ENCODE measurements around the gene LRBA. TPM values are rescaled to one million over a fixed set of nuclear protein-coding genes. Genes with fewer than 3 reads are reported as not detected.

The LRBA gene
- total and polyA plus RNA-seq, 9 of the 15 experiments (the other 6 are each of a cell fraction or from before 2014, with no cell fraction given) = 24.2 to 88.7 (median 59.7) TPM

DNA sequence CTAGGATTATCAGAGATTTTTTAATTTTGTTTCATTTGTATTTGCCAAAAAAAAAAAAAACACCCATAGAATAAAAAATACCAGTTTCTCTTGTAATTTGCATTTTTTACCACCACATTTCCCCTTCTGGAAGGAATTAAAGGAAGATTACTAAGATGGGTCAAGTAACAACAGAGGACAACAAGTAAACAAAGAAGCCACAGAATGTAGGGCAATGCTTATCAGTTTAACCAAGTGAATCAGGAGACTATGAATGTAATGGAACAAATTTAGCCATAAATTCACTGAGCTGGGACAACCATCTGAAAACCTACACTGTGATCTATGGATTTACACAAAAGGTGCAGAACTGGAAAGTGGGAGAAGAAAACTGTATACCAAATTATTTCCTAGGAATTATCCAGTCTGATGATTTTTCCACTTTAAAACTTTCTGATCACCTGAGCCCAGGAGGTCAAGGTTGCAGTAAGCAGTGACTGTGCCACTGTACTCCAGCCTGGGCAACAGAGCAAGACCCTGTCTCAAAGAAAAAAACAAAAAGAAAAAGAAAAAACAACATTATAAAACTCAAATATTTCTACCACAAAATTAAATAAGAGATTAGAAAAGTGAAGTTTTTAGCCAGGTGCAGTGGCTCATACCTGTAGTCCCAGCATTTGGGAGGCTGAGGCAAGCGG is 32.4 kb downstream of the LRBA start (continued):
- TF ChIP-seq, protein P1, sequence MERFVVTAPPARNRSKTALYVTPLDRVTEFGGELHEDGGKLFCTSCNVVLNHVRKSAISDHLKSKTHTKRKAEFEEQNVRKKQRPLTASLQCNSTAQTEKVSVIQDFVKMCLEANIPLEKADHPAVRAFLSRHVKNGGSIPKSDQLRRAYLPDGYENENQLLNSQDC (CRISPR knock-in tag; IDR thresholded peaks at IDR 0.05) = no peak
- TF ChIP-seq POLR2G (IDR thresholded peaks at IDR 0.05; ENCODE audit: low read depth, low read length) = no peak
- TF ChIP-seq, protein P2, sequence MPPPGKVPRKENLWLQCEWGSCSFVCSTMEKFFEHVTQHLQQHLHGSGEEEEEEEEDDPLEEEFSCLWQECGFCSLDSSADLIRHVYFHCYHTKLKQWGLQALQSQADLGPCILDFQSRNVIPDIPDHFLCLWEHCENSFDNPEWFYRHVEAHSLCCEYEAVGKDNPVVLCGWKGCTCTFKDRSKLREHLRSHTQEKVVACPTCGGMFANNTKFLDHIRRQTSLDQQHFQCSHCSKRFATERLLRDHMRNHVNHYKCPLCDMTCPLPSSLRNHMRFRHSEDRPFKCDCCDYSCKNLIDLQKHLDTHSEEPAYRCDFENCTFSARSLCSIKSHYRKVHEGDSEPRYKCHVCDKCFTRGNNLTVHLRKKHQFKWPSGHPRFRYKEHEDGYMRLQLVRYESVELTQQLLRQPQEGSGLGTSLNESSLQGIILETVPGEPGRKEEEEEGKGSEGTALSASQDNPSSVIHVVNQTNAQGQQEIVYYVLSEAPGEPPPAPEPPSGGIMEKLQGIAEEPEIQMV (tag; conservative IDR thresholded peaks at IDR 0.05; ENCODE audit: low read depth) = no peak
- no peak for TF ChIP-seq ZFX (CRISPR knock-in tag; IDR thresholded peaks at IDR 0.05)
- peak; percentile 21; the same call in 1 of the 2 replicates for TF ChIP-seq BCOR (IDR thresholded peaks at IDR 0.05)
- TF ChIP-seq, protein P3, sequence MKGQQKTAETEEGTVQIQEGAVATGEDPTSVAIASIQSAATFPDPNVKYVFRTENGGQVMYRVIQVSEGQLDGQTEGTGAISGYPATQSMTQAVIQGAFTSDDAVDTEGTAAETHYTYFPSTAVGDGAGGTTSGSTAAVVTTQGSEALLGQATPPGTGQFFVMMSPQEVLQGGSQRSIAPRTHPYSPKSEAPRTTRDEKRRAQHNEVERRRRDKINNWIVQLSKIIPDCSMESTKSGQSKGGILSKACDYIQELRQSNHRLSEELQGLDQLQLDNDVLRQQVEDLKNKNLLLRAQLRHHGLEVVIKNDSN (CRISPR knock-in tag; IDR thresholded peaks at IDR 0.05) = no peak
- TF ChIP-seq TARDBP (IDR thresholded peaks at IDR 0.05) = no peak
- TF ChIP-seq, protein P4, sequence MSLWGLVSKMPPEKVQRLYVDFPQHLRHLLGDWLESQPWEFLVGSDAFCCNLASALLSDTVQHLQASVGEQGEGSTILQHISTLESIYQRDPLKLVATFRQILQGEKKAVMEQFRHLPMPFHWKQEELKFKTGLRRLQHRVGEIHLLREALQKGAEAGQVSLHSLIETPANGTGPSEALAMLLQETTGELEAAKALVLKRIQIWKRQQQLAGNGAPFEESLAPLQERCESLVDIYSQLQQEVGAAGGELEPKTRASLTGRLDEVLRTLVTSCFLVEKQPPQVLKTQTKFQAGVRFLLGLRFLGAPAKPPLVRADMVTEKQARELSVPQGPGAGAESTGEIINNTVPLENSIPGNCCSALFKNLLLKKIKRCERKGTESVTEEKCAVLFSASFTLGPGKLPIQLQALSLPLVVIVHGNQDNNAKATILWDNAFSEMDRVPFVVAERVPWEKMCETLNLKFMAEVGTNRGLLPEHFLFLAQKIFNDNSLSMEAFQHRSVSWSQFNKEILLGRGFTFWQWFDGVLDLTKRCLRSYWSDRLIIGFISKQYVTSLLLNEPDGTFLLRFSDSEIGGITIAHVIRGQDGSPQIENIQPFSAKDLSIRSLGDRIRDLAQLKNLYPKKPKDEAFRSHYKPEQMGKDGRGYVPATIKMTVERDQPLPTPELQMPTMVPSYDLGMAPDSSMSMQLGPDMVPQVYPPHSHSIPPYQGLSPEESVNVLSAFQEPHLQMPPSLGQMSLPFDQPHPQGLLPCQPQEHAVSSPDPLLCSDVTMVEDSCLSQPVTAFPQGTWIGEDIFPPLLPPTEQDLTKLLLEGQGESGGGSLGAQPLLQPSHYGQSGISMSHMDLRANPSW (CRISPR knock-in tag; IDR thresholded peaks at IDR 0.05) = no peak
- no peak for TF ChIP-seq ZNF57 (CRISPR knock-in tag; IDR thresholded peaks at IDR 0.05)
- no peak for TF ChIP-seq ZNF324 (CRISPR knock-in tag; IDR thresholded peaks at IDR 0.05)
- TF ChIP-seq MAZ (CRISPR knock-in tag; conservative IDR thresholded peaks at IDR 0.05 in 1 of 2, IDR thresholded peaks at IDR 0.05 in 1 of 2) = no peak
- no peak for TF ChIP-seq ARID2 (IDR thresholded peaks at IDR 0.05)
- no peak for TF ChIP-seq HMG20A (CRISPR knock-in tag; conservative IDR thresholded peaks at IDR 0.05)
- no peak for TF ChIP-seq RB1 (IDR thresholded peaks at IDR 0.05; ENCODE audit: low read depth)
- TF ChIP-seq ZNF121 (CRISPR knock-in tag; conservative IDR thresholded peaks at IDR 0.05) = peak; percentile 80
- no peak for TF ChIP-seq WHSC1 (IDR thresholded peaks at IDR 0.05; ENCODE audit: low read length)
- TF ChIP-seq TOE1 (IDR thresholded peaks at IDR 0.05; ENCODE audit: borderline replicate concordance) = no peak
- no peak for TF ChIP-seq TOE1 (CRISPR knock-in tag; IDR thresholded peaks at IDR 0.05; ENCODE audit: borderline replicate concordance, low read depth)
- TF ChIP-seq TCF7 (IDR thresholded peaks at IDR 0.05; ENCODE audit: borderline replicate concordance) = no peak
- TF ChIP-seq ZC3H4 (CRISPR knock-in tag; IDR thresholded peaks at IDR 0.05; ENCODE audit: borderline replicate concordance) = no peak
- no peak for TF ChIP-seq ZNF146 (CRISPR knock-in tag; IDR thresholded peaks at IDR 0.05; ENCODE audit: unreplicated experiment)
- TF ChIP-seq EZH2 (IDR thresholded peaks at IDR 0.05; ENCODE audit: borderline replicate concordance, low read depth, low read length) = no peak
- no peak for TF ChIP-seq ELF1 (tag; IDR thresholded peaks at IDR 0.05)
- TF ChIP-seq KAT7 (CRISPR knock-in tag; IDR thresholded peaks at IDR 0.05; ENCODE audit: borderline replicate concordance) = no peak
- no peak for TF ChIP-seq NCOA2 (IDR thresholded peaks at IDR 0.05; ENCODE audit: partially characterized antibody in 2 of 2)

Measured in K562 (cell line).